Prostate gland (tissue), 2 donors: ENCODE data around the gene OXCT2.

Source experiments
- CTCF ChIP-seq, 4 experiments: fragments of 200-600 bp in 2 of 4; fragments of 450-650 bp in 2 of 4; sonication (generic) in 2 of 4; IDR thresholded peaks; 1 replicate in 3 of 4; 2 replicates in 1 of 4; pipeline ENCODE4 v1.5.1; 2016 to 2019; ENCODE audit warnings: antibody characterized with exemption in 4 of 4, mild to moderate bottlenecking in 2 of 4, moderate library complexity in 2 of 4
- POLR2A ChIP-seq: fragments of 450-650 bp; IDR thresholded peaks from one replicate; pipeline ENCODE4 v1.6.1; 2016; ENCODE audit warnings: antibody characterized with exemption, mild to moderate bottlenecking
- POLR2AphosphoS5 ChIP-seq: sonication (generic); formaldehyde crosslinking; IDR thresholded peaks from one replicate; pipeline ENCODE4 v1.6.1; 2017; ENCODE audit warnings: antibody characterized with exemption

DNA sequence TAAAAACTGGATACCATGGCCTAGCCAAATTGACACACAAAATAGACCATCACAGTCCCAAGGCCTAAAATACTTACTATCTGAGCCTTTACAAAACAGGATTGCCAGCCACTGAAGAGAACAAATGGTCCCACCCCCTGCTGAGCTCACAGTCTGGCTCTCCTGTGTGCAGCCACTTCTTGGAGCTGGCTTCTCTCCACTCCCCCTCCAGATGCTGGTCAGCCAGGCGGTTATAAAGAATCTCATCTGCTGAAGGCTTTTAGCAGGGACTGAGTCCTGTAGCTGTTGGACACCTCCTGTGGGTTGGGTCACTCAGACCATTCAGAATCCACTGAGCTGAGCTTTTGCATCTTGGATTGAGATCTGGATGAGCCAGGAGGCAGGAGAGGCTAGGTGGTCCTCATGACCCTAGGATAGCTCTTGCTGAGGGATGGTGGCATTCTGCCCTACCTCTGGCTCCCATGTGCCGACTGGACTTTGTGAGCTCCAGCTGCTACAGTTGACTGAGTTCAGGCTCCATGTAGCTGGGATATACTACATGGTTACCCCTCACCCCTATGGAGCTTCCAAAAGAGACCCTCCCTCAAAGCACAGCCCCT lies 16.1 kb downstream of the OXCT2 start:
- TF ChIP-seq CTCF (IDR thresholded peaks at IDR 0.05): no peak
- no peak for TF ChIP-seq POLR2AphosphoS5
- TF ChIP-seq POLR2A: no peak
